ENCODE measurements around the gene CPHXL2. TPM values are rescaled to one million over a fixed set of nuclear protein-coding genes. Genes with fewer than 3 reads are reported as not detected.

The CPHXL2 gene
- total RNA-seq, 4 donors from 2014 or later: not detected

DNA sequence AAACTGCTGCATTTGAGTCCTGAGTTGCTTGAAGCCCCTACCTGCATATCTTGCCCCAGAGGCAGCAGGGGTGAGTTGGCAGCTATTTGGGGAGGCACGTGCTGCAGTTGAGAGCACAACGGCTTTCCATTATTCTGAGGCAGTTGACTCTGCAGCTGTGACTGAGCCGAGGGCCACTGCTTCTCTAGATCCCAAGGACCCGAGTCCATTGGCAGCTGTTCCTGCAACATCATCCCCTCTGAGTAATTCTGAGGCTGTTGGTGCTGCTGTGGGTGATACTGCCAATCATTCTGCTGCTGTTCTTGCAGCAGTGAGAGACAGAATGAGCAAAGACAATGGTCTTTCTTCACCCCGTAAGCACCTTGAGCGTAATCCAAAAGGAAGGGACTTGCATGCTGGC is 16.5 kb downstream of the CPHXL2 start:
- Histone ChIP-seq H3K27me3 (no peaks in the 10 kb centered on the region), H3K9me3 (no peaks in the 10 kb centered on the region), H3K4me1 (peaks cover 0 to 5% of the 10 kb centered on the region in 2 donors), H3K36me3 (peaks cover 0 to 37% of the 10 kb centered on the region in 2 donors), H3K27ac (no peak overlapping the region), H3K4me3 (no peak overlapping the region)
- intact Hi-C loops (cut with DNase I; ENCODE audit: low total_unique reads): no loop called here
- in situ Hi-C loops (cut with MboI; ENCODE audit: low sequenced_read_pairs in 4 of 4): no loop called here
- ATAC-seq (no peak), DNase-seq (no peak)
- no peak for TF ChIP-seq POLR2A (IDR thresholded peaks at IDR 0.05)
- TF ChIP-seq, protein P1, sequence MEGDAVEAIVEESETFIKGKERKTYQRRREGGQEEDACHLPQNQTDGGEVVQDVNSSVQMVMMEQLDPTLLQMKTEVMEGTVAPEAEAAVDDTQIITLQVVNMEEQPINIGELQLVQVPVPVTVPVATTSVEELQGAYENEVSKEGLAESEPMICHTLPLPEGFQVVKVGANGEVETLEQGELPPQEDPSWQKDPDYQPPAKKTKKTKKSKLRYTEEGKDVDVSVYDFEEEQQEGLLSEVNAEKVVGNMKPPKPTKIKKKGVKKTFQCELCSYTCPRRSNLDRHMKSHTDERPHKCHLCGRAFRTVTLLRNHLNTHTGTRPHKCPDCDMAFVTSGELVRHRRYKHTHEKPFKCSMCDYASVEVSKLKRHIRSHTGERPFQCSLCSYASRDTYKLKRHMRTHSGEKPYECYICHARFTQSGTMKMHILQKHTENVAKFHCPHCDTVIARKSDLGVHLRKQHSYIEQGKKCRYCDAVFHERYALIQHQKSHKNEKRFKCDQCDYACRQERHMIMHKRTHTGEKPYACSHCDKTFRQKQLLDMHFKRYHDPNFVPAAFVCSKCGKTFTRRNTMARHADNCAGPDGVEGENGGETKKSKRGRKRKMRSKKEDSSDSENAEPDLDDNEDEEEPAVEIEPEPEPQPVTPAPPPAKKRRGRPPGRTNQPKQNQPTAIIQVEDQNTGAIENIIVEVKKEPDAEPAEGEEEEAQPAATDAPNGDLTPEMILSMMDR (IDR thresholded peaks at IDR 0.05 in 4 of 5, conservative IDR thresholded peaks at IDR 0.05 in 1 of 5): no peak

DNA sequence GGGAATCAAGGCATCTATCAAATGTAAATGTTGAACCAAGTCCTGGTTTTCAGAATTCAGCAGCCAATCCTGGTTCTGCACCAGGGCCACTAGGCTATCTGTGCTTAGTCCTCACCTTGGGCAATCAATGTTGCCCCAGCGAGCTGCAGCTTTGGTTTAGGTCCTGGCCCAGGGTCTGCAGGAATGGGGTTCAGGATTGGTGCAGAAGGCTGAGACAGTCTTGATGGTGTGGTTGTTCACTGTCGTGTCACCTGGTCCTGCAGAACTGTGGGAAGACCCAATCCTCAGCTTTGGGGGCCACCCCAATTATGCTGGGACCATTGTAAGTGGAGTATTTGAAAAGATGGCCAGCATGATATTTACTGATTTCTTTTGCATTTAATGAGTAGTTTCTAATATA is 18.6 kb downstream of the CPHXL2 start:
- Histone ChIP-seq H3K9me3 (no peaks in the 10 kb centered on the region), H3K4me1 (peaks cover 7 to 14% of the 10 kb centered on the region in 2 donors), H3K27me3 (no peaks in the 10 kb centered on the region), H3K27ac (no peak overlapping the region), H3K4me3 (no peak overlapping the region), H3K36me3 (peaks cover 0 to 50% of the 10 kb centered on the region in 2 donors)
- ATAC-seq (no peak), DNase-seq (no peak)
- in situ Hi-C loops (cut with MboI; ENCODE audit: low sequenced_read_pairs in 4 of 4) (no loop called here), intact Hi-C loops (cut with DNase I; ENCODE audit: low total_unique reads) (no loop called here)
- no peak for TF ChIP-seq POLR2A (IDR thresholded peaks at IDR 0.05)
- TF ChIP-seq, protein P1 (IDR thresholded peaks at IDR 0.05 in 4 of 5, conservative IDR thresholded peaks at IDR 0.05 in 1 of 5): no peak

DNA sequence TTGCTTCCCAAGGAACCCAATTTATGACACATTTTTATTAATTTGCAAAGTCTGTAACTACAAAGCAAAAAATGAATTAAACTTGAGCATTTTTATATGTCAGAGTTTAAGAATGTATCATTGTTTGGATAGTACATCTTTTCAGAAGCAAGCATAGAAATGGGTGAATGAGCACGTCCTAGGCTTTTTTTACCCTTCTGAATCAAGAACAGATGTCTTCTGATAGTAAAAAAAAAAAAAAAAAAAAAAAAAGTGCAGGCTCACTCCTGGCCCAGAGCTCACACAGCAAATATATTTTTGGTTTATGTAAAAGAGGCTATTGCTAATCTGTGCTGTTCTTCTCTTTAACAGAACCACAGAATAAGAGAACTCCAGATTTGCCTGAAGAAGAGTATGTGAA is 22.9 kb downstream of the CPHXL2 start:
- intact Hi-C loops (cut with DNase I; ENCODE audit: low total_unique reads): no loop called here
- TF ChIP-seq, protein P1 (IDR thresholded peaks at IDR 0.05 in 4 of 5, conservative IDR thresholded peaks at IDR 0.05 in 1 of 5): no peak
- TF ChIP-seq POLR2A (IDR thresholded peaks at IDR 0.05): no peak
- in situ Hi-C loops (cut with MboI; ENCODE audit: low sequenced_read_pairs in 4 of 4): no loop called here
- DNase-seq: no peak
- Histone ChIP-seq H3K27ac (peak overlapping the region in 1 of 4 donors; percentile 21), H3K4me1 (peaks cover 43 to 47% of the 10 kb centered on the region in 2 donors), H3K4me3 (no peak overlapping the region), H3K27me3 (no peaks in the 10 kb centered on the region), H3K9me3 (no peaks in the 10 kb centered on the region), H3K36me3 (peaks cover 0 to 48% of the 10 kb centered on the region in 2 donors)
- no peak for ATAC-seq

DNA sequence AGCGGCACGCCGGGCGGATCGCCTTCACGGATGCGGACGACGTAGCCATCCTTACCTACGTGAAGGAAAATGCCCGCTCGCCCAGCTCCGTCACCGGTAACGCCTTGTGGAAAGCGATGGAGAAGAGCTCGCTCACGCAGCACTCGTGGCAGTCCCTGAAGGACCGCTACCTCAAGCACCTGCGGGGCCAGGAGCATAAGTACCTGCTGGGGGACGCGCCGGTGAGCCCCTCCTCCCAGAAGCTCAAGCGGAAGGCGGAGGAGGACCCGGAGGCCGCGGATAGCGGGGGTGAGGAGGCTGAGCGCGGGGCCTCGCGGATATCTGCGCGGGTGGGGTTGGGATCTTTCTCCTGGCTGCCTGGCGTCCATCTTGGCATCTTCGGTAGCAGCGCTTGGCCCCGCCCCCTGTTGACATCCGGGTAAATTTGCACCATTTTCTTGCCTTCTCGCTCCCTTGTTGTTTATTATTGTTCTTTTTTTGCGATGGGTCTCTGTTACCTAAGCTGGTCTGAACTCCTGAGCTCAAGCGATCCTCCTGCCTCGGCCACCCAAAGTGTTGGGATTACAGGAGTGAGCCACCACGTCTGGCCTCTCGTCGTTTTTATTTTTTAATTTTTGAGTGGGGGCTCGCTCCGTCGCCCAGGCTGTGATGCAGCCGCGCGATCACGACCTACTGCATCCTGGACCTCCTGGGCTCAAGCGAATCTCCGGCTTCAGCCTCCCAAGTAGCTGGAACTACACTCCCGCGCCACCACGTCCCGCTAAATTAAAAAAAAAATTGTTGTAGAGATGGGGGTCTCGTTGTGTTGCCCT is 28.3 kb downstream of the CPHXL2 start:
- H3K9me3 ChIP-seq: no peaks in the 10 kb centered on the region
- in situ Hi-C loops (cut with MboI; ENCODE audit: low sequenced_read_pairs in 4 of 4): loop anchor here in 1 of 4 donors (25.0 kb wide), 2 partner anchors 186 to 661 kb away; partner anchors contain the start of genes TMEM170A, WDR59 and ZNRF1
- TF ChIP-seq POLR2A (IDR thresholded peaks at IDR 0.05): no peak
- TF ChIP-seq, protein P1 (IDR thresholded peaks at IDR 0.05 in 4 of 5, conservative IDR thresholded peaks at IDR 0.05 in 1 of 5): no peak
- DNase-seq (peak; percentile 72 to 73), ATAC-seq (peak; percentile 74)
- intact Hi-C loops (cut with DNase I; ENCODE audit: low total_unique reads): loop anchor here (5.0 to 10.0 kb wide), 2 partner anchors 444 to 1544 kb away; partner anchors contain the start of genes CTRB2 and MON1B
- peak overlapping the region; percentile 85 to 99 (median 92) for H3K4me3 ChIP-seq
- peaks cover 0 to 17% of the 10 kb centered on the region in 2 donors for H3K36me3 ChIP-seq
- H3K4me1 ChIP-seq: peaks cover 64 to 67% of the 10 kb centered on the region in 2 donors
- no peaks in the 10 kb centered on the region for H3K27me3 ChIP-seq
- H3K27ac ChIP-seq: peak overlapping the region; percentile 95 to 98 (median 97)

All from gastrocnemius medialis (tissue), 4 donors.